ENCODE measurements around the gene NFIB.

The NFIB gene

GRCh38 chr9:14209399-14210345 is 104.3 kb downstream of the NFIB start:
- no peak for DNase-seq

GRCh38 chr9:14207352-14207995 is 106.5 kb downstream of the NFIB start:
- no peak for DNase-seq

GRCh38 chr9:14205463-14205862 is 108.5 kb downstream of the NFIB start:
- no peak for DNase-seq

GRCh38 chr9:14203356-14204056 is 110.4 kb downstream of the NFIB start:
- DNase-seq, result no peak

GRCh38 chr9:14198841-14199455 is 115.0 kb downstream of the NFIB start:
- no peak for DNase-seq

- DNase-seq, result no peak
These were observed 115.7 kb downstream of the NFIB start for GRCh38 chr9:14198047-14198840.

DNA sequence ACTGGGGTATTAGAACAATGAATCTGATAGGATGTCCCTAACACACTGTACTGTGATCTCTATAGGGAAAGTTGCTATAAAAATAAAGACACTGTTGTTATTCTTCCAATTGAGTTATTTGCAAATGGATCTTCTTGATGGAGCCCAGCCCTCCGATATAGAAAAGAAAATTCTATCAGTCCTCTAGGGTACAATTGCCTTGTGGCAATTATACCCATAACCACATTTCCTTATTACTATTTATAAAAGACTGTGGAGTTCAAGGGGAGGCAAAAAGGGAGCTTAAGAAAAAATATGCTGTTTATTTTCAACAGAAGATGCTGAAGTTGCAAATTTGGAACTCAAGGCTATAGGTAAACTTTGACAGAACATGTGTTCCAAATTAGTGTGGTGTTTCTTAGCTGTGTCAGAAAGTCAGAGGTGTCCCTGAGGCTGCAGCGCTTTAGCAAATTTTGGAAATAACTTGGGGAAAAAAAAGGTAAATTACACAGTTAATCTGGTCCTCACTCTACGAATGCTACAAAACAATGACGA is 116.5 kb downstream of the NFIB start:
- no peak for DNase-seq

- DNase-seq, result no peak
These were observed 120.5 kb downstream of the NFIB start for GRCh38 chr9:14193328-14193990.

GRCh38 chr9:14192556-14192955 is 121.4 kb downstream of the NFIB start:
- DNase-seq, result no peak

GRCh38 chr9:14191512-14191911 is 122.4 kb downstream of the NFIB start:
- no peak for DNase-seq

- no peak for DNase-seq
These were observed 123.7 kb downstream of the NFIB start for GRCh38 chr9:14190240-14190639.

DNA sequence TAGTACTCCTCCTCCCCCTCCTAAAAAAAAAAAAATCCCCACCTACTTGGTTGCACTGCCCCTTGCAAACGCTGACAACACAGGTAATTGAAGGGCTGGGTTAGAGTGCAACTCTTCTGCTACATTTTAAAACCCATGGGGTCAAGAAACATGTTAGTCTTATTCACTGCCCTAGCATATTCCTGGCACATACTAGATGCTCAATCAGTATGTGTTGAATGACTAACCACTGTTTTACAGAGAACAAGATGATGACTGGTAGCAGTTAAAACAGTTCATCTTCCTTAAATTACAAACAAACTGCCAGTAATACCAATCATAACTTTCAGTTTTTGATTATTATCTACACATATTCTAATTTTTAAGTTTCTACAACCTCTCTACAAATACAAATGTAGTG is 124.4 kb downstream of the NFIB start:
- no peak for DNase-seq

- no peak for DNase-seq
These were observed 124.8 kb downstream of the NFIB start for GRCh38 chr9:14189146-14189545.

DNA sequence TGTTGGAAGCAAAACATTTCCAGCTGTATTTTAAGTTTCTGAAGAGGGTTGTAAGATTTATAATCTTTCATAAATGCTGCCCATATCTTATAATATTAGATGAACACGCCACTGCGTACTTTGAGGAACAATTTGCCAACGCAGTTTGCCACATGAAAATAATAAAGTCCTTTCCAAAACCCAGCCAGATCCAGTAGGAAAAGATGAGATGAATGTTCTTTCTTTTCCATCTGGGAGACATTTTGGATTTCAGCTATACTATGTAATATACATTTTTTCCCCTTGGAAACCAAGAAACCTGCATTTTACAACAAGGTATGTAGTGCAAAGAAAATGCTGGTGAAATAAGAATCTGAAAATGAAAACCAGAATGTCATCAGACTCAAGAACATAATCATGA is 125.4 kb downstream of the NFIB start:
- no peak for DNase-seq

DNA sequence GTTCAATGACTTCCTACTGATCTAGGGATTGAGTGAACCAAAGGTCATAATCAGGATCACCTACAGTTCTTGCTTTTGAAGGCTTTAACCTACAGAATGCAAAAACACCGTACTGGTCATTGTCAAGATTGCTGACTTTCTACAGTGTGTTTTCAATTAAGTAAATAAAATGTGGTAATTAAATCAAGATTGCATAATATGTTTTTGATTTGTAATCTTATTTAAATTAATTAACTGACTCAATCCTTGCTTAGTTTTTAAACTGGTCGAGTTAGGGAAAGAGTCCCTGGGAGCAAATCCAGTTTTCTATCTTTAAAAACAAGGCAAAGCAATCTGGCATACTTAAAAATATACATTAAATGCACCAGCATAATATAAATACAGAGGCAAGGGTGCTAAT is 125.9 kb downstream of the NFIB start:
- no peak for DNase-seq

DNA sequence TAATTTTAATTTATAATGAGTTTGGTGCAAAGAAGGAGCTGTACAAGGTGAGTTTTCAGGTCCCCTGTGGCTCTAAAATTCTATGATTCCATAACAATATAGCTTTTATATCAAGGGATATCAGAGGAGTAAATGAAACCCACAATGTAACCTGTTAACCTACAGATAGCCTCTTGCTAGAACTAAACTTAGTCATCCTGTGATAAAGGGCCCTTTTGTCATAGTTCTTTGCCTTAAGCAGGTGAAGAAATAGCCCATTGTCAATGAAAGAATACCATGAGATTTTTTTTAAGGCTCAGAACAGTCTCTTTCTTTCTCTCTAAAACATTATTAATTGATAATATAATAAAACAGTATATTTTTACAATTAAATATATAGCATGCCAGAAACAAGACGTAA is 127.8 kb downstream of the NFIB start:
- DNase-seq, result no peak

- no peak for DNase-seq
These were observed 128.9 kb downstream of the NFIB start for GRCh38 chr9:14185016-14185415.

- DNase-seq, result no peak
These were observed 130.9 kb downstream of the NFIB start for GRCh38 chr9:14183001-14183400.

GRCh38 chr9:14180960-14181537 is 132.9 kb downstream of the NFIB start:
- no peak for DNase-seq

GRCh38 chr9:14180093-14180959 is 133.6 kb downstream of the NFIB start:
- no peak for DNase-seq

Measured in stimulated activated naive CD4-positive, alpha-beta T cell treated with Interleukin-2 at 50 U/mL for 16 hours (primary cell).